Measurements from ENCODE around the gene C1QTNF6. TPM values are rescaled to one million over a fixed set of nuclear protein-coding genes. Genes with fewer than 3 reads are reported as not detected.
A peak's percentile ranks its signal among the peaks of the same experiment; 100 is the strongest.

Gene C1QTNF6
- total and polyA plus RNA-seq, 2 experiments from 2014 or later, result 10.4 to 16.4 TPM

DNA sequence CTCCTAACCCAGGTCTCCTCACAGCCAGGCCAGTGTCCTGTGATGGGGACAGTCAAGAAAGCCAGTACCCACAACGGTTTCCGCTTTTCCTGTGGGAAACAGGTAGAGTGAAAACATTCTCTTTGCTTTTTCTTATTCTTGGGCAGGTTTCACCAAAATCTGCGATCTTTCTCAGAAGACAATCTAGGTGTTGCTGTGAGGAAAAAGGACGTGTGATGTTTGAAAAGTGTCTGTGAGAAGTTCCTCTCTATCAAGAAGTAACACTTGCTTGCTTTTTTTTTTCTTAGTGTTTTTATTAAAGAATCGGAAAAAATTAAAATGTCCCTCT is 29.1 kb downstream of the C1QTNF6 start:
- TF ChIP-seq CTCF (IDR thresholded peaks at IDR 0.05; ENCODE audit: low read depth, low read length), result no peak

DNA sequence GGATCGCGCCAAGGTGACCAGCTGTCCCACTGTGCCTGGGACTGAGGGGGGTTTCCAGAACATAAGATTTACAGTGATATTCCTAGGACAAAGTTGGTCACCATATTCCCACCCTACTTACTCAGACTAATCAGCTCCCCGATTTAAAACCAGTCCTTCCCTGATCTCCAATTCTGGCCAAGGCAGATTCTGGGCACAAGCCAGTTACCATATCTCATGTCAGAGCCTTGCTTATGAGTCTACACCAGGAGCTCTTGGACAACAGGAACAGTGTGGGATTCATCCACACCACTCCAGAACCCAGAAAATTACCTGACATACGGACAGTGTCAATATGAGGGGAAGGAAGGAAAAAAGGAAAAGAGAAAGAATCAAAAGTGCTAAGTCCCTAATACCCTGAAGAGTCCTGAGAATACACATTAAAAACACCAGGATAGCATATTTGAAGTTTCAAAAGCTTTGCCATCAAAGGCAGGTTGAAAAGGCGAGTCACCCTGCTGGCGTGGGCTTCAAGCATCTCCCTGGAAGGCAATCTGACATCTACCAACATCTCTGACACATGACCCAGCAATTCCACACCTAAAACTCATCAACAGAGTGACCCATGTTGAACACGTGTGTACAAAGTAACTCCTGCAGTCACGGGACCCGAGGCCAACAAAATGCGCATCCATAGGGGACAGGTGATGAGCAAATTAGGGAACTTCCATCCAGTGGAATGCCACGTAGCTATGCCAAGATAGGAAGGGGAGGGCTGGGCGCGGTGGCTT is 30.3 kb downstream of the C1QTNF6 start:
- H3K27ac ChIP-seq, result no peak overlapping the region
- TF ChIP-seq CTCF (IDR thresholded peaks at IDR 0.05; ENCODE audit: low read depth, low read length), result no peak
- no peaks in the 10 kb centered on the region for H3K9me3 ChIP-seq (ENCODE audit: low read depth)
- H3K36me3 ChIP-seq, result no peaks in the 10 kb centered on the region
- no peaks in the 10 kb centered on the region for H3K4me1 ChIP-seq (ENCODE audit: low read depth)
- peak in 1 of 2 donors; percentile 16 for DNase-seq (ENCODE audit: low read depth in 1 of 2, low spot score in 1 of 2)
- H3K4me3 ChIP-seq, result no peak overlapping the region
- H3K27me3 ChIP-seq, result no peaks in the 10 kb centered on the region

More for the DNA sequence above, 29.1 kb downstream of the C1QTNF6 start:
- Histone ChIP-seq H3K27ac (no peak overlapping the region), H3K9me3 (ENCODE audit: low read depth) (no peaks in the 10 kb centered on the region), H3K4me3 (no peak overlapping the region), H3K36me3 (no peaks in the 10 kb centered on the region), H3K4me1 (ENCODE audit: low read depth) (no peaks in the 10 kb centered on the region), H3K27me3 (no peaks in the 10 kb centered on the region)
- DNase-seq (ENCODE audit: low read depth in 1 of 2, low spot score in 1 of 2), result no peak

DNA sequence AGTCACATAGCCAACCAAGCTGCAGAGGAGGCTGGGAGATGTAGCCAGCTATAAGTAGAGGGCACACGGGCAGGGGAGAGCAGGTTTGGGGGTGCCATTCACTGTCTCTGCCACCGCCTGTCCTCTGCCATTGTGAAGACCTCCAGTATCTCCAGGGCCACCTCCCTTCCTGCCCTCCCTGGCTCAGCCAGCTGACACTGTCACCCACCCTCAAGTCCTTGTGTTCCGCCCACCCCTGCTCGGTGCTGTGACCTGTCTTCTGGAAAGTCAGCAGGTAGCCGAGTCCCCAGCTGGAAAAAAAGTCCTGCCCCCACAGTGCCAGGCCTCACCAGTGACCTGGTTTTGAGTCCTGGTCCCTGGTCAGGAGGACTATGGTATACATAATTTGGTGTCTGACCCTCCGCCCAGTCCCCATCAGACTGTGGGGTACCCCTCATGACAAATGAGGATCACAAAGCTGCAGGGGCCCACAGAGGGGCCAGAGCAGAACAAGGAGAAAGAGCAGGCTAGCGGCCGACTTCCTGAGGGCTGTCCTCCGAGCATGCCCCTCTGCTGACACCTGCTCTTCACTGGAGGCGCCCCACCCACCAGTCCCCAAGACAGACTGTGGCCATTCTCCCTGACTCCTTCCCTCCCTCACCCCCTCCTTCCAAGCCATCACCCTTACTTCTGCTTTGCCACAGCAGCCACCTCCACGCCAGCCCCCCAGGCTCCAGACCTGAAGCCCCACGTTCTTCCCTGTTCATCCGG is 31.2 kb downstream of the C1QTNF6 start:
- no peaks in the 10 kb centered on the region for H3K9me3 ChIP-seq (ENCODE audit: low read depth)
- no peak overlapping the region for H3K4me3 ChIP-seq
- H3K4me1 ChIP-seq (ENCODE audit: low read depth), result no peaks in the 10 kb centered on the region
- no peak for DNase-seq (ENCODE audit: low read depth in 1 of 2, low spot score in 1 of 2)
- no peak for TF ChIP-seq CTCF (IDR thresholded peaks at IDR 0.05; ENCODE audit: low read depth, low read length)
- no peaks in the 10 kb centered on the region for H3K27me3 ChIP-seq
- no peaks in the 10 kb centered on the region for H3K36me3 ChIP-seq
- no peak overlapping the region for H3K27ac ChIP-seq

- Histone ChIP-seq H3K4me1 (ENCODE audit: low read depth) (no peaks in the 10 kb centered on the region), H3K36me3 (no peaks in the 10 kb centered on the region), H3K27ac (no peak overlapping the region), H3K9me3 (ENCODE audit: low read depth) (no peaks in the 10 kb centered on the region), H3K4me3 (no peak overlapping the region), H3K27me3 (no peaks in the 10 kb centered on the region)
- no peak for TF ChIP-seq CTCF (IDR thresholded peaks at IDR 0.05; ENCODE audit: low read depth, low read length)
- no peak for DNase-seq (ENCODE audit: low read depth in 1 of 2, low spot score in 1 of 2)
These were observed 32.1 kb downstream of the C1QTNF6 start for GRCh38 chr22:37155971-37156370.

DNA sequence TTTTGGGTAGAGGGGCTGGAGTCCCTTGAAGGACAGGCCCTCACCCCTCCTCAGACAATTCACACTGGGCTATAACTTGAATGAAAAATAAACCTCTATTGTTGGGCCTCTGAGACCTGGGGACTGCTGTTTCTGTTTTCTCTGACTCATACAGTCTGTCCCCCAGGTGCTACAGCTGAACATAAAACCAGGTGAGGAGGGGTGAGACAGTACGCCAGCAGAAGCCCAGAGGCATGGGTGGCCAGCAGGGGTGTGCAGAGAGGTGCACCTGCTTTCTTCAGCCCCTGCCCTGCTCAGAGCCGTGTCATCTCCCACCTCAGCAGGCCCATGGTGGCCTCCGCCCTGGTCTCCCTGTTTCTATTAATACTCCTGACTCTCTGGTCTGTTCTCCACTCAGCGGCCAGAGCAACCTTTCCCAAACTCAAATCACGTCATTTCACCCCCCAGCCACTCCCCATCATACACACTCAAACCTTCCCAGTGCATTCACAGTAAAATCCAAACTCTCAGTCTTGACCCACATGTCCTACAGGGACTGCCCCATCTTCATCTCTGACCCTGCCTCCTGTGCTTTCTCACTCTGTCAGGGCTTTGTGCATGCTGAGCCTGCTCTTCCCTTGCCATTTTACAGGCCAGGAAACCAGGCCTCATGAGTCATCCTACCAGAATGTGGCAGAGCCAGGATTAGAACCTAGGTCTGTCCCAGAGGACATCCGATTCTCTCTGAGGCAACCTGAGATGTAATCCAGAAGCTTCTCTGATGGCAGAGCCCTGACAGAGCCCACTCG is 32.9 kb downstream of the C1QTNF6 start:
- Histone ChIP-seq H3K27ac (no peak overlapping the region), H3K36me3 (no peaks in the 10 kb centered on the region), H3K9me3 (ENCODE audit: low read depth) (no peaks in the 10 kb centered on the region), H3K27me3 (no peaks in the 10 kb centered on the region), H3K4me1 (ENCODE audit: low read depth) (no peaks in the 10 kb centered on the region), H3K4me3 (no peak overlapping the region)
- no peak for TF ChIP-seq CTCF (IDR thresholded peaks at IDR 0.05; ENCODE audit: low read depth, low read length)
- DNase-seq (ENCODE audit: low read depth in 1 of 2, low spot score in 1 of 2), result peak in 1 of 2 donors; percentile 33

Data from cardiac muscle cell (in vitro differentiated cells and primary cell).